Activated B cell treated with CpG ODN at 0.5 μM for 24 hours (primary cell): Measurements from ENCODE around the gene TGM5. TPM values are rescaled to one million over a fixed set of nuclear protein-coding genes. Genes with fewer than 3 reads are reported as not detected.

Experiments used
- ATAC-seq: fragments of 200-7000 bp; cut with Tn5 transposase; one replicate; pipeline ENCODE4 v1.10.0; 2021; ENCODE audit warnings: low read depth, mild to moderate bottlenecking, moderate library complexity
- CTCF ChIA-PET: fragments of 350-600 bp; sonication (Branson Sonifier 250); formaldehyde crosslinking; loops from one replicate; lab custom pipeline; 2021; ENCODE audit warnings: antibody characterized with exemption; lab: Charles Lee
- POLR2A ChIA-PET: fragments of 350-600 bp; sonication (Branson Sonifier 250); formaldehyde crosslinking; loops from one replicate; lab custom pipeline; 2021; ENCODE audit warnings: antibody characterized with exemption; lab: Charles Lee
- DNase-seq: peaks from one replicate; pipeline ENCODE4 v3.0.0; 2022
- H3K27ac Mint-ChIP-seq: one replicate; pipeline ENCODE4 v1.8.0; 2020; ENCODE audit warnings: mixed read lengths
- H3K27me3 Mint-ChIP-seq: one replicate; pipeline ENCODE4 v1.8.0; 2021; ENCODE audit warnings: mixed read lengths
- H3K36me3 Mint-ChIP-seq: one replicate; pipeline ENCODE4 v1.8.0; 2021; ENCODE audit warnings: low read depth, mixed read lengths
- H3K4me1 Mint-ChIP-seq: one replicate; pipeline ENCODE4 v1.8.0; 2021; ENCODE audit warnings: mixed read lengths
- H3K4me3 Mint-ChIP-seq: one replicate; pipeline ENCODE4 v1.8.0; 2020; ENCODE audit warnings: mild to moderate bottlenecking, mixed read lengths
- H3K9me3 Mint-ChIP-seq: one replicate; pipeline ENCODE4 v1.8.0; 2020; ENCODE audit warnings: mixed read lengths
- CTCF ChIP-seq: fragments of 200-600 bp; IDR thresholded peaks from one replicate; pipeline ENCODE4 v1.8.0; 2022; ENCODE audit warnings: antibody characterized with exemption, mild to moderate bottlenecking
- intact Hi-C: fragments of 100-400 bp; cut with micrococcal nuclease; formaldehyde crosslinking; loops from one replicate; pipeline ENCODE4 v1.15.1; 2024
- total RNA-seq: library from RNA; stranded (reverse); gene quantifications from 2 replicates; pipeline ENCODE4 v1.2.3, GENCODE V29; 2022

TGM5 gene
- total RNA-seq, 1 donor from 2014 or later: 0.11 TPM

GRCh38 chr15:43220991-43221403 is 45.7 kb downstream of the TGM5 start, which contains the start of gene EPB42:
EPB42 (minus strand) TSS chr15:43221018; CDS start chr15:43220825, 193 bp downstream.
- H3K9me3 Mint-ChIP-seq: peaks cover 4% of the 10 kb centered on the region
- no peak for ATAC-seq
- H3K36me3 Mint-ChIP-seq: no peaks in the 10 kb centered on the region
- peaks cover 14% of the 10 kb centered on the region for H3K27me3 Mint-ChIP-seq
- H3K27ac Mint-ChIP-seq: no peak within 1 kb of the TSS
- peaks cover 4% of the 10 kb centered on the region for H3K4me1 Mint-ChIP-seq
- intact Hi-C loops: no loop called here
- H3K4me3 Mint-ChIP-seq: no peak within 1 kb of the TSS
- ChIA-PET POLR2A (no interaction called here), CTCF (interaction anchor here (6.4 kb wide), 1 partner anchor 64 kb away, joined by 290 read pairs; no protein-coding TSS in a partner anchor)
- no peak for TF ChIP-seq CTCF
- no peak for DNase-seq

GRCh38 chr15:43219929-43220928 is 46.5 kb downstream of the TGM5 start:
- Mint-ChIP-seq H3K27me3 (peaks cover 11% of the 10 kb centered on the region), H3K4me3 (no peak overlapping the region), H3K27ac (no peak overlapping the region), H3K9me3 (peaks cover 4% of the 10 kb centered on the region), H3K4me1 (no peaks in the 10 kb centered on the region), H3K36me3 (no peaks in the 10 kb centered on the region)
- ChIA-PET CTCF (interaction anchor here (2.1 kb wide), 1 partner anchor 10 kb away, joined by 6 read pairs; no protein-coding TSS in a partner anchor), POLR2A (no interaction called here)
- ATAC-seq: no peak
- no peak for TF ChIP-seq CTCF
- intact Hi-C loops: no loop called here
- no peak for DNase-seq

- no peaks in the 10 kb centered on the region for H3K36me3 Mint-ChIP-seq
- H3K27ac Mint-ChIP-seq: no peak overlapping the region
Measured at GRCh38 chr15:43218908-43219706, 47.6 kb downstream of the TGM5 start.

GRCh38 chr15:43215961-43216360 is 50.8 kb downstream of the TGM5 start:
- ChIA-PET CTCF (interaction anchor here (3.6 kb wide), 1 partner anchor 9 kb away, joined by 14 read pairs; no protein-coding TSS in a partner anchor), POLR2A (no interaction called here)
- Mint-ChIP-seq H3K9me3 (peaks cover 4% of the 10 kb centered on the region), H3K4me3 (no peak overlapping the region), H3K27ac (no peak overlapping the region), H3K36me3 (no peaks in the 10 kb centered on the region), H3K27me3 (peaks cover 6% of the 10 kb centered on the region), H3K4me1 (no peaks in the 10 kb centered on the region)
- ATAC-seq: no peak
- intact Hi-C loops: no loop called here
- no peak for DNase-seq
- no peak for TF ChIP-seq CTCF

More at GRCh38 chr15:43218908-43219706, 47.6 kb downstream of the TGM5 start:
- TF ChIP-seq CTCF: no peak
- no peak for DNase-seq
- intact Hi-C loops: no loop called here
- Mint-ChIP-seq H3K4me3 (no peak overlapping the region), H3K4me1 (no peaks in the 10 kb centered on the region), H3K9me3 (peaks cover 4% of the 10 kb centered on the region), H3K27me3 (peaks cover 10% of the 10 kb centered on the region)
- CTCF ChIA-PET: interaction anchor here (2.1 kb wide), 1 partner anchor 11 kb away, joined by 6 read pairs; no protein-coding TSS in a partner anchor
- no peak for ATAC-seq
- POLR2A ChIA-PET: no interaction called here
